Measurements from ENCODE around the gene ITIH1.

The ITIH1 gene

DNA sequence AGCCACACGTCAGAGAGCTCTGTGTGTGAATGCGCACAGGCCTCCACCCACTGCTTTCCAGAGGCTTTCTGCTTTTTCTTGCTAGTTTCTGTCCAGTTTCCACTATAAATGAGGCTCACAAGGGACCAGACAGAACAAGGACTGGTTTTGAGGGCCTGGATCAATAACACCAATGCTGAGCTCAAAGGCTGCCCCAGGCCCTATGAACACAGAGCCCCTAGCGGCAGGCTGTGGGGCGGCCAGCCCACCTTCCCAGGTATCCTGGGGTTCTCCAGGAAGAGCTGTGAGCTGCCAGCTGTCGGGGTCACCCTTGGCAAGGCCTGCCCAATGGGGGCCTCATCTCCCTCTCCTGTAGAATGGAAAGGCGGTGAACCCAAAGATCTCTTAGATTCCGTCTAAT, 15.0 kb downstream of the ITIH1 start:
- DNase-seq, result no peak

DNA sequence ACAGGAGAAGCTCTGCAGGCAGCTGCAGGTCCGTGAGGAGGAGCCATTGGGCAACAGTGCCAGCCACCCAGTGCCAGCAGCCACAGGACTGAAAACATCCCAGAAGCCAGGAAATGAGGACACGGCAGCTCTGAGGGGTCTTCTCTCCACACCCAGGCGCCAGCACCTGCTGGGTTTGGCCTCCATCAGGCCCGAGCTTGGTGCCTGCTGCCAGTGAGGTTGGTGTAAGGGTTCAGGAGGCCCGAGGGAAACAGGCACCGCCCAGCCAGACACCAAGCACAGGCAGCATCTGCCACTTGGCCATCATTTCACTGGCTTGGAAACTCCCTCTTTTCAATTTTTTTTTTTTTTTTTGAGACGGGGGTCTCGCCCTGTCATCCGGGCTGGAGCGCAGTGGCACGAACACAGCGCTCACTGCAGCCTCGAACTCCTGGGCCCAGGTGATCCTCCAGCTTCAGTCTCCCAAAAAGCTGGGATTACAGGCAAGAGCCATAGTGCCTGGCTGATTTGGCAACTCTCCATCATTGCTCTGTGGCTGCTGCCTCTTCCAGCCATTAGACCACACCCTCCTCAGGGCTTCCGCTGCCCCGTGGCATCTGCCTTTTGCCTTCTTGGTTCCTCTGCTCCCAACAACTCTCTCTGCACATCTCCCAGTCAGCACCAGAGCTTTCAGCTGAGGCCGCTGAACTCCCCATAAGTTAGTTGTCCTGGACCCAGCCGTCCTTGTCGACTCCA, 15.7 kb downstream of the ITIH1 start:
- no peak for DNase-seq

DNA sequence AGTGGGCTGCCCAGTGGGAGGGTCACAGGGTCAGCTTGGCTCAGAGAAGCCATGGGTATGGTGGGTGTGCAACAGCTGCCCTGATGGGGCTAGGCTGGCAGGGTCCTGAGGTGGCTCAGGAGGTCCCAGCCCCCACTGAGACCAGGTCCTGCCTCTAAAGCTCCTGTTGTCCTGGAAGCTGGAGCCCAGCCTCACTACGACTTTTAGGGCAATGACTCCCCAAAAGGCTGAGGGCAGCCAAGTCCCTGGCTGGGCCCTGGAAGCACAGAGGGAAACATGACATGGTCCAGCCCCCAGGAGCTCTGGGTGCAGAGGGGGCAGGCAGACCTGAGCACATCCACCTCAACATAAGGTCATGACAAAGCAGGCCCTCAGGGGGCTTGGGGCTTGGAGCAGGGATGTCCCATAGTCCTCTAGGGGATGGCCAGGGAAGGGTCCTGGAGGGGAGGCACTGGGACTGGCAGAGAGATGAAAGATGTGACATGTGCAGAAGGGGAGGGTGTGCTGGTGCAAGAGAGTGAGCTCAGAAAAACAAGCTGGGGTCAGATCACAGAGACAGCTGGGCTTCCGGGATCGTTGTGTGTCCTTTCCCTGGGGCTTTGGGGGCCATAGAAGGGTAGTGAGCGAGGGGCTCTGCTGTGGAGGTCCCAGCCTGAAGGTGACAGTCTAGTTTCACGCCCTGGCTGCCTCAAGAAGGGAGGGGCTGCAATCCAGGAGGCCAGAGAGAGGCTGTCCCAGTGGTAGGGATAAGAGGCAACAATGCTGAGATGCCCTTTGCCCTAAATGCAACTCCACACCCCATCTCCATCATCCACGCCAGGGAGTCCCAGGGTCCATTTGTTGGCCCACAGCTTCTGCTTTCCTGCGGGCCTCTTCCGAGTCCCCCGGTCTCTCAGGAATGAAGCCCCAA, 16.6 kb downstream of the ITIH1 start:
- DNase-seq, result no peak

DNA sequence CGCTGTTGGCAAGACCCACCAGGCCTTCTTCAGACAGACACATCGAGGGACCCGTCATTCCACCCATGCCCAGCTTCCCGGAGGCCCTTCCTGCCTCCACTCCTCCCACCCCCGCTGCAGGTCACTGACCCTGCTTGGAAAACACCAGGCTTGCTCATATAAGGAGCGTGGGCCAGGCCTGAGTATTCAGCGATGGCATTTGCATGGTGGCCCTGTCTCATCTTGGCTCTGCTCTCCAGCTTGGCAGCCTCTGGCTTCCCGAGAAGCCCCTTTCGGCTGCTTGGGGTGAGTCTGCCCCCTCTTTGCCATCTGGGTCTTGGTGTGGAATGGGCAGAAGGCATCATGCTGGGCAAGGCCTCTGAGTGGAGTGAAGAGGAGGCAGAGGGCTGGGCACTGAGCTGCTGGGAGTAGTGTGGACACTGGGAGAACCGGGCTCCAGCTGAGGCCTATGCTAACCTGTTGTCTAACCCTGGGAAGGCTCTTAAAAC, 17.3 kb downstream of the ITIH1 start, which contains the start of gene ITIH3:
Gene ITIH3, plus strand, starts transcription at position 185 of the 488 bp plus-strand sequence. Its CDS starts 8 bp downstream, at position 193.
- no peak for DNase-seq

DNA sequence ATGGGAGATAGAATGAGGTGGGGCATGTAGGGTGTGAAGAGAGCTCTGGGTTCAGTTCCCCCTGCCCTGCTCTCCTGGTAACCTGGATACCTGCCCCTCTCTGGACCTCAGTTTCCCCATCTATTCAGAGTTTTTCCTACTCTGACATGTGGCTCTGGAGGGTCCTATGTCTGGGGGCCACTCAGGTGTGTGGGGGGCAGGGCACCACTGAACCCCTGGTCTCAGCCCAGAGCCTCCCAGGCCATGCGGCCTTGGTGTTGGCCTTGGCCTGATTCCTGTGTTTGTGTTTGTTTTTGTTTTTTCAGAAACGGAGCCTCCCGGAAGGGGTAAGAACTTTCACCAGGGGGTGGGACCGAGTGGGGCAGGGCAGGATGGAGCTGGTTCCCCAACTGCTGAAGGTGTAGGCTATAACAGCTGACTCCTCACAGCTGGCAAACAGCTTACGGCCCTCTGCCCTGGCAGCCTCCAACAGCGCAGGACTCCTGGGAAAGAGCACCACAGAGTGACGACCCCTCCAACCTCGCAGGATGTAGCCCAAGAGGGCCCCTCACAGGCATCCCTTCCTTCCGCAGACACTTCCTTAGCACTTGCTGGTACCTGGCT, 18.0 kb downstream of the ITIH1 start:
- no peak for DNase-seq

DNA sequence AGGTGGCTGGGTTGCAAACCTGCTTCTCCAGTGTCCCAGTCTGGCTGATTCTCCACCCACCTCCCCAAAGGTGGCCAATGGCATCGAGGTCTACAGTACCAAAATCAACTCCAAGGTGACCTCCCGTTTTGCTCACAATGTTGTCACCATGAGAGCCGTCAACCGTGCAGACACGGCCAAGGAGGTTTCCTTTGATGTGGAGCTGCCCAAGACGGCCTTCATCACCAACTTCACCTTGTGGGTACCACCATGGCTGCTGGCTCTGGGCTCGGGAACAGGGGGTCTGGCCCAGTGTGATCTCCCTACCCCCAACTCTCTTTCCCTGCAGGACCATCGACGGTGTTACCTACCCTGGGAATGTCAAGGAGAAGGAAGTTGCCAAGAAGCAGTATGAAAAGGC, 19.0 kb downstream of the ITIH1 start:
- DNase-seq, result no peak

DNA sequence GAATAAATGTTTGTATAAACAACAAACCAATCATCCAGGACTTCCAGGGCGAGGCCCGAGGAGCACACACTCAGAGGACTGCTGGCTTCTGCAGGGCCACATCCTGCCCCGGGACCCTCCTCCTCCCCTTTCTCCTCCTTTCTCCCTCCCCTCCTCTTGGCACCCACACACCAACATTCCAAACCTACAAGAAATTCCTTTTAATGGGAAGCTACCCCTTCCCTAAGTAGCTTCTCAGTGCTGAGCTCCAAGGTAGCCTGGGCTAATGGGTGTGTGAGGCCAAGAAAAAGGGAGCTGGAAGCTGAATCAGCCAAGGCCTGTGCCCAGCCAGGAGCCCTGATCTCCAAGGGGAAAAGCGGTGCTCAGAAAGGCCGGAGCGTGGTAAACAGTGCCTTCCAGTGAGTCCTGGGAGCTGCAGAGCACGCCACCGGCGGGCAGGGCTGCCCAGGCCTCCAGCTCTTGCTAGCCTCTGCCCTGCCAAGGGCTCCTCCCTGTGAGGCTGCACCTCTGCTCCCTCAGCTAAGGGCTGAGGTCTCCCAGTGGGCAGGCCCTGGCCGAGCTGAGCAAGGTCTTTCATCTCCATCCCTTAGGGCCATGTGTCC, 21.1 kb downstream of the ITIH1 start:
- DNase-seq, result no peak

DNA sequence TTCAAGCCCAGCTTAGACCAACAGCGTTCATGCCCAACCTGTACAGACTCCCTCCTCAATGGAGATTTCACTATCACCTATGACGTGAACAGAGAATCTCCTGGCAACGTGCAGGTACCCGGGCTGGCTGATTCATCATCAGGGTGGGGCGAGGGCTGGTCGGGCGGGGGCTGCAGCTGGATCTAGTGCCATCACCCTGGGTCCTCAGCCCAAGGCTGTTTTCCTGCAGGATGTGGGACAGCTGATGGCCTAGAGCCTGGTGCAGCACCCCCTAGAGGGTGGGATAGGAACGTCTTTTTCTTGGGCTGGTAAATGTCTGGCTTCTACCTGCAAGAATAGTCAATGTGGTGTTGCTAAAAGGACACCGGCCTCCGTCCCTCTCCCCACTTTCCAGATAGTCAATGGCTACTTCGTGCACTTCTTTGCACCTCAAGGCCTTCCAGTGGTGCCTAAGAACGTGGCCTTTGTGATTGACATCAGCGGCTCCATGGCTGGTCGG, 21.6 kb downstream of the ITIH1 start:
- no peak for DNase-seq

DNA sequence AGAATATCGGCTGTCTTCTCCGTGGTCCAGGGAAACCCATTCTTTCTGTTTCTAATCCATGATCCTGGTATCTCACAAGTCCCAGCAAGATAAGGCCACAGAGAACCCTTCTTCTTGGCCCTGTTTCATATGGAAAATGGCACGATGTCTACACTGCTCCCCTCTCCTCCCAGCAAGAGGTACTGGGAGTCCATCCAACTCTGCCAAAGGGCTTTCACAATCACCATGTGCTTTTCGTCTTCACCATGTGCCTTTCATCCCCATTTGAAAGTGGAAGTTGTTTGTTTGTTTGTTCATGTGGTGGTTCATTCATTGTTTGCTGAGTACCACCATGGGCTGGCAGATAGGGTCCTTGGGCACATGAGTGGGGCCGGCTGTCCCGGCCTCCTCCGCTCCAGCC, 22.7 kb downstream of the ITIH1 start:
- no peak for DNase-seq

DNA sequence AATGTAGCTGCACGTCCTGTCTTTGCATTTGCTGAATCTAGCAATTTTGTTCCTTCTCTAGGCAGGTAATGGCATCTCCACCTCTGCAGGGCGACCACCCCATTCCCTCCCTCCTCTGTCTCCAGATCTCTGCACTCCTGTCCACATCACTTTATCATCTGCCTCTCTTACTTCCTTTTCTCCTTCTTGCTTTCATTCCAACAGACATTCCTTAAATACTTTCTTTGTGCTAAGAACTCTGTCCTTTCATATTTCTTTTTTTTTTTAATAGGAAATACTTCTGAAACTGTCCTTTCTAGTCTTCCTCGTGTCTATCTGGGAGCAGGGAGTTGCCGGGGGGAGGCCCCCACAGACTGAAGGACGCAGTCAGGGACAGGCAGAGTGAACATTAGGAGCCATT, 24.4 kb downstream of the ITIH1 start:
- DNase-seq, result no peak

DNA sequence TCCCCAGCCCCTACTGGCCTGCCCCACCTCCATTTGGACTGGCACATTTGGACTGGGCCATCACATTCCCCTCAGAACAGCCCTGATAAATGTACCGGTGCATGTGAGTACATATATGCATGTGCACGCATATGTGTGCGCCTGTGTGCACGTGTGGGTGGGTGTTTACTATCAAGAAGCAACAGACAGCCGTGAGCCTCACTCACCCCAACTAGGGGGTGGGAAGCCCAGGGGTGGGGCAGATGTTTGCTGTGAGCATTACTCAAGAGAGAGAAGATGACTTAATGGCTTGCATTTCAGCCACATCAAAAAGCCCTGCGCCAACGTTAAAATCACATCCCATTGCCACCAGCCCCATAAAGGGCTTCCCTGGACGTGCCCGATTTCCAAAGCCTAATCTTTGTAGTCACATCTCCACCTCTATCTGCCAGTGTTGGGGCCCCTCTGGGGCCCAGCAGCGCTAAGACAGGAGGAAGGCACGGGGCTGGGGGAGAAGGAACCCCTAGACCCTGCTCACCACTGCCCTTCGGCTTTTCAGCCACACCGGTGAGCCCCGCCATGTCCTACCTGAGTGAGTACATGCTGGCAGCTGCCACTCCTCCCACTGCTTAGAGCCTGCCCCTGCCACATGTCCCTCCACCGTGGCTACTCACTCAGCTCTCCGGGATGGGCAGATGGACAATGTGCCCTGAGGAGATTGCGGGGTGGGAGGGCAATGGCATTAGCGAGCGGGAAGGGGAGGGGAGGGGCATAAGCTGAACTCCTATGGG, 28.1 kb downstream of the ITIH1 start:
- DNase-seq, result no peak

DNA sequence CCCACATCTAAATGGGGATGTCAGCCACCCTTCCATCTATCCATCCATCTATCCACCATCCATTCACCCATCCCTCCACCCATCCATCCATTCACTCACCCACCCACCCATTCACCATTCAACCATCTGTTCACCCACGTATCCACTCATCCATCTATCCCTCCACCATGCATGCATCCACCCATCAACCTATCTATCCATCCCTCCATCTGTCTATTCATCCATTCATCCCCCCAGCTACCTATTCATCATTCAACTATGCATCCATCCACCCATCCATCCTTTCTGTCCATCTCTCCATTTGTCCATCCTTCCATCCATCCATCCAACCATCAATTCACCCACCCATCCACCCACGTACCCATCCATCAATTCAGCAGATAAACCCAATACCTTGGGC, 31.8 kb downstream of the ITIH1 start:
- no peak for DNase-seq

DNA sequence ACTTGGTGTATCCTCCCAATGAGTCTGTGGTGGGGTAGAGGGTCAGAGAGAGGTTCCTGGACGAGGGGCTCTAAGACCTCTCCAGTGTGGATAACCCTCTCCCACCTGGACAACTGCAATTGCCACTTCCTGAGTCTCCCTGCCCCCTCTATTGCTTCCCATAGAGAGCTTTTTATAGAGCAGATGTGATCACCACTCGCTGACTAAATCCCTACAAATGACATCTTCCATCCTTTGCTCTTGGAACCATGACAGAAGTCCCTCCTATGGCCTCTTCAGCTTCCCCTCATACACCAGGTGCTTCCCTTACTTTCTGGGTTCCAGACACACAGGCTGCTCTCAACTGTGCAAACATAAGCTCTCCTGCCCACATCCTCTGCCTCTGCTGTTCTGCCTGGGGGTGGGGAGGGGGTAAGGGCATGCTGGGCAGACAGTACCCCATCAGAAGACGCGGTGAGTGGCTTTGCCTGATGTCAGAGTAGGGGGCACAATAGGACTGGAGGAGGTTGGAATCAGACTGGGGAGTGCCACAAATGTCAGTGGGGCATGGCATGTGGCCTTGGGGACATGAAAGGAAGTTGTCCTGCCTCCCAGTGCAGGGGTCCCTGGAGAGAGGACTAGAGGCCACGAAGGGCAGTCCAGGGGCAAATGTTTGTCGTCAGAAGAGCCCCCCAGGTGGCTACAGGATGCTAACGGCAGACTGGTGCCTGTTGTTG, 32.4 kb downstream of the ITIH1 start:
- DNase-seq, result no peak

DNA sequence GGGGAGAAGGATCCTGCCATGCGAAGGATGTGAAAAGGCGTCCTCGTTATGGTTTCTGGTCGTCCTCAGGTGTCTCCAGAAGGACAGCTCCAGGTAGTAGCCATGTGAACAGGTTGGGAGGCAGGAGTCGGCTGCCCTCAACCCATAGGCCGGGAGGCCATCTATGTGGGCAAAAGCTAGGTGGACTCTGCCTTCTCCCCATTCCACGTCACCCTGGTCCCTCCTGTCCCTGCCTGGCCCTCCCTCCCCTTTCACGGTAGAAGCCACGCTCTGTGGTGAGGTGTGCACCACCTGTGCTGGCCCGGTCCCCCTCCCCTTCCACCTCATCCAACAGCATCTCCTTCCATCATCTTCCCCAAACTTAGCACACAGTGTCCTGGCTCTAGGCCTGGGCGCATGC, 33.5 kb downstream of the ITIH1 start:
- DNase-seq, result no peak

DNA sequence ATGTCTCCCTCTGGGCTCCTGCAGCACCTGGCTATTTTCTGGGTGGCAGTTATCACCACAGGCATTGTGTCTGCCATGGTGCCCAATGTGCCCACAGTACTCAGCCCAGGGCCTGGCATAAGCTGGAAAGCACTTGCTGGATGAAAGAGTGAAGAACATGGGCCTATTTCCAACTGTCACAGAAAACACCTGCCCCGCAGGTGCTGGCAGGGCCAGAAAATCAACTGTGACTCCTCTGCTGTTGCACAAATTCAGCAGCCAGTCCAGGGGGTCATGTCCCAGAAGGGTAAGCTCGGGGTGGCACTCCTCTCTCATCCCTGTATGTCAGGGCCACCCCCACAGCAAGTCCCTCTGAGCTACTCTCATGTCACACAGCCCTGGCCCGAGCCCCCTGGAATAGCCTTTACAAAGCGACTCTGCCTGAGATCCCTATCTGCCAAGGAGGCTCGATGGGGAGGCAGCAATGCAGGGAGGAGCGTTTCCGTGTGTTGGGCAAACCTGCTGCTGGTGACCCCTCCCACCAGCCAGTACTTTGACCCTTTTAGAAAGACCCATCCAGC, 34.1 kb downstream of the ITIH1 start:
- no peak for DNase-seq

DNA sequence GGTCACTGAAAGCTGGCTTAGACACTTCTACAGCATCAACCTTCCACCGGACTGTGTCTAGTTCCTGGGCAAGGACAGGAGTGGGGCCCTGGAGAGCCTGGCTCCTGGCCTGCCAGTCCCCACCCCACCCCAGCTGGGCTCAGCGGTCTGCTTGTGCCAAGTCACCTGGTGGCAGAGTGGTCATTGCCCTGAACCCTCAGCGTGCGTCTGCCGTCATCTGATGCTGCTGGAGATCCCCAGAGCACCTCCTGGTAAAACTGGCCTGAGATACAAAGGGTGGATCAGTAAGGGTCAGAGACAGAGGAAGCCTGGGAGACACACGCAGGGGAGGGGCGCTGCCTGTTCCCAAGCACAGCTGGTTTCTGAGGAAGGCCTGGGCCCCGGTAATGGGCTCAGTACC, 36.4 kb downstream of the ITIH1 start:
- no peak for DNase-seq

DNA sequence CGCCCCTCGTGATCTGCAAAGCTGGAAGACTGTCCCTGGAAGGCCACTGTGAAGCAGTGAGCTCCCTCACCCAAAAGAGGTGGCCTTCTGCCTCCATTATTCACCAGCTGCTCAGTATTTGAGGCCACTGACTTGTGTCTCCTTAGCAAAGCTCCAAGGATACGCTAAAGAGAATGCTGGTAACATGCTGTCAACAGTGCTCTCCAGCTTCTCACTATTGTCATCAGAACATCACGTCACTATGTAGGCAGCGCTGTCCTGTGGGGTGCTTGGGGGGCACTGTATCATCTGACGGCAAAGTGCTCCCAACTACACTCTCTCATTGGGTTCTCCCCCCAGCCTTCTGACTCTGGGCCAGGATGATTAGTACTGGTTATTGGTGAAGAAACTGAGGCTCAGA, 38.8 kb downstream of the ITIH1 start:
- no peak for DNase-seq

DNA sequence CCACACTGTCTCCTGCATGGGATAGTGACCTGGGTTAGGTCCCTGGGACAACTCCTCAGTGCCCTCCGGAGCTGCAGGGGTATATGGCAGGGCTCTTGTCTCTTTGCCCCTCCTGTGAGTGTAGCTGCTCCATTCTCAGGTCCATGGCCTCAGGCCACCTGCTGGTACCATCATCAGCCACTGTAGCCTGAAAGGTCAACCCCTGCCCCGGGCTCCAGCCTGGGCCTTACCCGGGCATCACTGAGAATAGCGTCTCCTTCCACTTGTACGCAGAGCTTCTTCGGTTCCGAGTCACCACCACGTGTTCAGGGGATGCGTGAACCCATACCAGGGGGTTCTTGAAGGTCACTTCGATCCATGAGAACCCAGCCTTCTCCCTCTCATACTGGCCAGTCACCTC, 39.3 kb downstream of the ITIH1 start:
- no peak for DNase-seq

DNA sequence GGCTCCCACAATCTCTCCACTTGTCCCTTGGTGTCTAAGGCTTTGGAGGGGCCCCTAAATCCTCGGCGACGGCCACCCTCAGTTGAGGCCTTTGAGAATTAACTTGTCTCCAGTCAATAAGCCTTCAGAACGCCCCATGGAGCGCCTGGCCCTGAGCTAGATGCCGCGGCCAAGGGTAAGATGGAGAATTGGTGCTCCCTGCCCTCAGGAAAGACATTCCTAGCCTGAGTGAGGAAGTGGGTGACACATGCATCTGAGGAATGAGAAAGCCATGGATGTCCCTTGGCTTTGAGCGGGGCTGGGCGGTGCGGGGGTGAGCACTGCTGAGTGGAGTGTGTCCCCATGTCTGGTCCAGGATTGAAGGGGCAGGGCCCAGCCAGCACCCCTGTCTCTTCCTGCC, 39.8 kb downstream of the ITIH1 start:
- no peak for DNase-seq

DNA sequence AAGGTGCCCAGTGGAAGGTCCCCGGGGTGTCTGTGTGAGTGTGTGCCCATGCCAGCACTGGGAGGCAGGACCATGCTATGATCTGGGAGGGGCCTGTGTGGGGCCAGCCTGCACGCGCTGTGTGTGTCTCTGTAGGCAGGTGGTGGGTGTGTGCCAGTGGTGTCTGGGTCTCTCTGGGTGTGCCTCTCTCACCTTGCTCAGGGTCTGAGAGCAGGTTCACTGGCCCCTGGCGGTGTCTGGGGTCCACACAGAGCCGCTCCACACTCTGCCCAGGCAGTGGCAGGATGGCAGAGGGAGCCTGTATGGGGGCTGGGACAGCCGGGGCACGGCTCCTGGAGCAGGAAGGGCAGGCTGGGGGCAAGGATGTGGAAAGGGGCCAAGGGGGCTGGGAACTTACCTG, 40.5 kb downstream of the ITIH1 start:
- DNase-seq, result no peak

DNA sequence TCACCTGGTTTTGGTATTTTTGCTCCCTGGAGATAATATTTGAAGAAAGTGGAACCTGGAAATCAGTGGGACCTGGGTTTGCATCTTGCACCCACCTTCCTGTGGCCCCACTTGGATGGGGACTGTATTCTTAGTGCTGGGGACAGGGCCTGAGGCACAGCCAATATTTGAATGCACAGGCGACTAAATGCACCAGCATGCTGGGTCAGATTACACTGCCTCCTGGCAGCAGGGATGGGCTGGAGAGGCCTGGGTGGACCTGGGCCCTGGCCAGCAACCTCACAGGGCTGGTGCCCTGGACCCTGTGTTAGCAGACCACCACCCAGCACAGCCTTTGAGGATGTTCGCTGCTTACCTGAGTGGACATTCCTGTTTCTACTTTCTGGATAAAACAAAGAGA, 42.5 kb downstream of the ITIH1 start:
- DNase-seq, result no peak
